HG03342 (cell line): ENCODE data around the gene RAD21L1.
"Not testable (repeated sequence)": the region's sequence is repeated elsewhere in the genome, so short reads cannot be mapped to it uniquely, and the experiment has no call there.

ENCODE experiments used
- ATAC-seq: cut with Tn5 transposase; IDR thresholded peaks from one replicate; pipeline ENCODE4 v1.9.1; 2021; ENCODE audit warnings: mild to moderate bottlenecking, moderate library complexity; ENCODE audit not compliant: unreplicated experiment

RAD21L1 gene

DNA sequence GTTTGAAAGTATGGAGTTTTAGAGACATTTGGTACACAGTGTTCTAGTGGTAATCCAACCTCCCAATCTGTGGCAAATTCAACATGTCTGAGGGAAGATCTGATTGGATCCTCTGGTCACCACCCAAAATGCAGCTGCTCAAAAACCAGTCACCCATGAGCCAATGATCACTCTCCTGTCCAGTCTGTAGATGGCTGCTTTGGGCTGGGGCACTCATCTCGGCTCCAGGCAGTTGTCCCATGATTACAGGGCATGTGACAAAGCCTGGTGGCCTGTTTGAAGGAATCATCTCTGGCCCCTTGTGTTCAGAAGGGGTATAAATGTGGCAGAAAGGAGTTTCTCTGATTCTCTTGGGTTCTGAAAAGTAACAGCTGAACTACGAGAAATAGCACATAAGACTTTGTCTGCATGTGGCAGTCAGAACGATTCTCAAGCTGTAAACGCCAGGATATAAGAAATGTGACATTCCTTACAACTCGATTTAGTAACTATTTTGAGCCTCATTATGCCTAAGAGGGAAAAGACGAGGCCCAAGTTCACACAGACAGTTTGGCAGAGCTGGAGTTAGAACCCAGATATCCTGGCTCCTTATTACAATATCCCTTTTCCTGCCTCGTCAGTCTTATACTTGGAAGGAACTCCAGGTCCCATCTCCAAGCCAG is 26.5 kb upstream of the RAD21L1 start:
- no peak for ATAC-seq

DNA sequence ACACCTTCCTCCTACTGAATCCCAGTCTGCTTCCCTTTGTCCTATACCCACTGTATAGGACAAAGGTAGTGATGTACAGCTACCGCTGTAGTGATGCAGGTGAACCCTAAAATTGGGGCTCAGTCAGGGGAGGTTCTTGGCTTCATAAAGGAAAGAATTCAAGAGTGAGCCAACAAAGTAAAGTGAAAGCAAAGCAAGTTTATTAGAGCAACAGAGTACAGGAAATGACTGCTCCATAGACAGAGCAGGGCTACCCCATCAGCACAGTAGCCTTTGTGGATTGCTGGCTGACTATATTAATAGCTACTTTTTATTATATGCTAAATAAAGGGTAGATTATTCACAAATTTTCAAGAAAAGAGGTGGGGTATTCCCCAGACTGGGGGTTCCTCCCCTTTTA is 25.9 kb upstream of the RAD21L1 start:
- ATAC-seq = no peak

- ATAC-seq = no peak
Measured at GRCh38 chr20:1202762-1203504, 22.9 kb upstream of the RAD21L1 start, which contains the start of gene C20orf202. Gene C20orf202 (plus strand): TSS chr20:1203454. CDS start chr20:1203586, 132 bp downstream.

GRCh38 chr20:1203630-1204029 is 22.2 kb upstream of the RAD21L1 start:
- no peak for ATAC-seq

- ATAC-seq = no peak
Measured at GRCh38 chr20:1204113-1204512, 21.7 kb upstream of the RAD21L1 start.

- no peak for ATAC-seq
Measured at GRCh38 chr20:1204576-1204975, 21.3 kb upstream of the RAD21L1 start.

- no peak for ATAC-seq
Measured at GRCh38 chr20:1205802-1206201, 20.0 kb upstream of the RAD21L1 start.

GRCh38 chr20:1206366-1207148 is 19.3 kb upstream of the RAD21L1 start:
- ATAC-seq = no peak

GRCh38 chr20:1207293-1207878 is 18.5 kb upstream of the RAD21L1 start:
- ATAC-seq = no peak

GRCh38 chr20:1209447-1210387 is 16.1 kb upstream of the RAD21L1 start:
- no peak for ATAC-seq

DNA sequence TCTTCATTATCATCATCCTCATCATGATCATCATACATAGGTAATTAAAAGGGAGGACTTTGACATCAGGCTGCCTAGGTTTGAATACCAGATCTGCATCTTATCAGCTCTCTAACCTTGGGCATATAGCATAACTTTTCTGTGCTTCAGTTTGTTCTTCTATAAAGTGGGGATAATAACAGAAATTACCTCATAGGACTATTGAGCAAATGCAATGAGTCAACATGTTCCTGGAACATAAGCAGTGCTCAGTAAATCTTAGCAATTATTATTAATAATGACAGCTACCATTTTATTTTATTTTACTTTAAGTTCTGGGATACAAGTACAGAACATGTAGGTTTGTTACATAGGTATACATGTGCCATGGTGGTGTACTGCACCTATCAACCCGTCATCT is 15.3 kb upstream of the RAD21L1 start:
- no peak for ATAC-seq

DNA sequence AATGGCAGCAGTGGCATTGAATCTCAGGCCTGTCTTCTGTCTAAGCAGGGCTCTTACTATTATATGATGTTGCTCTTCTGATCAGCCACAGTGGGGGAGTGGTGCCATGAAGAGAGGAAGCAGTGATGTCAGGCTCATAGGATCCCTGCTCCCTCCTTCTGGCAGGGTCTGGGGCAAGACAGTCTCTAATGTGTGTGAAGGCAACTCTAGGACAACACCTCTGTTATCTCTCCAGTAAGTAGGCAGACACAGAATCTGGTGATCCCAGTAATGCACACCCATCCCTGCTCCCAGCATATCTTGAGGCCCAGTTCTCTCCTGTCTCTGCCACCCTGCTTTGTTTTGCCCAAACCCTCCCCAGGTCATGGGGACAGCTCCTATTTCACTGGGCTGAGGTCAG is 13.8 kb upstream of the RAD21L1 start:
- ATAC-seq = no peak

- no peak for ATAC-seq
Measured at GRCh38 chr20:1212607-1213396, 13.0 kb upstream of the RAD21L1 start.

- no peak for ATAC-seq
Measured at GRCh38 chr20:1214838-1215261, 11.0 kb upstream of the RAD21L1 start.

DNA sequence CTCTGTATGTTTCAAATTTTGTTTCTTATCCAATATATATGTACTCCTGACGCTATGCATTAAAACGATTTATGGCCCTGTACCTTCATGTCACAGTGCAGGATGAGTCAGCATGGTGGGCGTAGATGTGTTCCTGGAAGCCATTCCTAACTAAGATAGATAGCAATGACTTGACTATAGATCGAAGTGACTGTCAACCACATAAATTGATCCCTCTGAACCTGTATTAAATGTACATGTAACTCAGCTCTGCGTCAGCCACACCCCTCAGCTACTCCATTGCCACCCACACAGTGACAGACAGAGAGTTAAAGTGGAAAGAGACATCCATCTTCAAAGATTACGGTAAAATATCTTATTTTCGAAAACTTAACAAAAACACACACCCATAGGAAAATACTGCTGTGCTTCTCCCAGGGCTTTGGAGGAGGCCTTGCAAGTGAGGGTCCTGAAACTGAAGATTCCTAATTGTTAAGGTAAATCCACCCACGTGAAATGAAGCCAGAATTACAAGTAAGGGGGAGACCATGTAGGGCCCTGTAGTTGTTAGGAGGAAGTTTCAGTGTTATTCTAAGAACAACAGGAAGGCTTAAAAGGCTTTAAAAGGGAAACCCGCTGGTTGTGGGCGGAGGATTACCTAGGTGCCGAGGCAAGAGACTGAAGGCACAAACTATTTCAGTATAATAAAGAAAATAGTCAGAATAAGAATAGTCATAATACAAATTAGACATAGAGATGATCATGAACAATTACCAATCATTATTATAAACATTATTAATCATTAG is 10.3 kb upstream of the RAD21L1 start:
- no peak for ATAC-seq

DNA sequence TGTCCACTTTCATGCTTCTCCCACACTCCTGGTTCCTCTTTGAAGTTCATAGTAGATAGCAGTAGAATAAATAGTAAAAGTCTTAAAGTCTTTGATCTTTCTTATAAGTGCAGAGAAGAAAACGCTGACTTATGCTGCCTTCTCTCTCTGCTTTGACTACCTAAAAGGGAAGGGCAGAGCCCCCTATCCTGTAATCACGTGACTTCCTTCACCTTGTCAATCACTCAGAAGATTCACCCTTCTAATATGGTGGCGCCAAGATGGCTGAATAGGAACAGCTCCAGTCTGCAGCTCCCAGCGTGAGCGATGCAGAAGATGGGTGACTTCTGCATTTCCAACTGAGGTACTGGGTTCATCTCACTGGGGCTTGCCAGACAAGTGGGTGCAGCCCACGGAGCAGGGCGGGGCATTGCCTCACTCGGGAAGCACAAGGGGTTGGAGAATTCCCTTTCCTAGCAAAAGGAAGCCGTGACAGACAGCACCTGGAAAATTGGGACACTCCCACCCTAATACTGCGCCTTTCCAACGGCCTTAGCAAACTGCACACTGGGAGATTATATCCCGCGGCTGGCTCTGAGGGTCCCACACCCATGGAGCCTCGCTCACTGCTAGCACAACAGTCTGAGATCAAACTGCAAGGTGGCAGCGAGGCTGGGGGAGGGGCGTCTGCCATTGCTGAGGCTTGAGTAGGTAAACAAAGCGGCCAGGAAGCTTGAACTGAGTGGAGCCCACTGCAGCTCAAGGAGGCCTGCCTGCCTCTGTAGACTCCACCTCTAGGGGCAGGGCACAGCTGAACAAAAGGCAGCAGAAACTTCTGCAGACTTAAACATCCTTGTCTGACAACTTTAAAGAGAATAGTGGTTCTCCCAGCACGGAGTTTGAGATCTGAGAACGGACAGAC is 9.1 kb upstream of the RAD21L1 start:
- not testable (repeated sequence) for ATAC-seq

- ATAC-seq = not testable (repeated sequence)
Measured at GRCh38 chr20:1222750-1223149, 3.1 kb upstream of the RAD21L1 start.
